GM18502 (cell line): ENCODE data around the gene ROBO1.
"Not testable (repeated sequence)": the region's sequence is repeated elsewhere in the genome, so short reads cannot be mapped to it uniquely, and the experiment has no call there.

Experiments
- ATAC-seq: cut with Tn5 transposase; IDR thresholded peaks from one replicate; pipeline ENCODE4 v1.9.1; 2021; ENCODE audit warnings: mild to moderate bottlenecking; ENCODE audit not compliant: unreplicated experiment, poor library complexity

Gene ROBO1

DNA sequence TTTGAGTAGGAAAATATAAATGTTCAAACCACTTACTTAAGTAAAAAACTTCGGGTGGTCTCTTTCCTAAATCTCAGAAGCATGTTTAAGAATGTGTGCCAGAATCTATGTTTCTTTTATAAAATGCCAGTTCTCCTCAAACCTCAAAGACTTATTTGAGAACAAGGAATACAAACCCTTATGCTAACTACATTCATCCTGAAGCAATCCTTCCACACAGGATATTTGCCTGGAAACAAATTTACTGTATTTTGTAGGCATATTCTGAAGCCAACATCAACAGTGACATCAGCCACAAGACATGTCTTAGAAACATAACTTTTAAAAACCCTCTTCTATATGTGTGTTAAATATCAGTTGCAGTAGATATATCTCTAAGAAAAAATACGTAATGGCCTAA lies 1077.0 kb downstream of the ROBO1 start:
- no peak for ATAC-seq

DNA sequence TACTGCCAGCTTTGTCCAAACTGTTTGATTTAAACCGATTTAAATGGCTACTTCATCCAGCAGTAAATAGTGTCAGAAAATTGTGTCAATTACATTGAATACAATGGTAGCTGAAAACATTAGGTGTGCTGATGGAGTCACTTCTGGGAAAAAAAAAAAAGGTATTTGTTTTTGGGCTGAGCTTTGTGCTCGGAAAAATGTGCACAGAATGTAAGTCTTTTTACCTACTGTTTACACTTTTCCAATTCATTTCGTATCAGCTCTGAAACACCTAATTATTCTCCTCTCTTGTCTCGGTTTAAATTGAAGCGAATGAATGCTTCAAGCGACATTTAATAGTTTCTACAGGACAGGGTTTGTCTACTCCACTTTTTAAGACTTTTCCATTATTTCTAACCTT lies 1078.4 kb downstream of the ROBO1 start:
- ATAC-seq = no peak

- ATAC-seq = no peak
Measured at GRCh38 chr3:78687520-78687919, 1080.3 kb downstream of the ROBO1 start.

GRCh38 chr3:78683284-78683683 lies 1084.5 kb downstream of the ROBO1 start:
- no peak for ATAC-seq

DNA sequence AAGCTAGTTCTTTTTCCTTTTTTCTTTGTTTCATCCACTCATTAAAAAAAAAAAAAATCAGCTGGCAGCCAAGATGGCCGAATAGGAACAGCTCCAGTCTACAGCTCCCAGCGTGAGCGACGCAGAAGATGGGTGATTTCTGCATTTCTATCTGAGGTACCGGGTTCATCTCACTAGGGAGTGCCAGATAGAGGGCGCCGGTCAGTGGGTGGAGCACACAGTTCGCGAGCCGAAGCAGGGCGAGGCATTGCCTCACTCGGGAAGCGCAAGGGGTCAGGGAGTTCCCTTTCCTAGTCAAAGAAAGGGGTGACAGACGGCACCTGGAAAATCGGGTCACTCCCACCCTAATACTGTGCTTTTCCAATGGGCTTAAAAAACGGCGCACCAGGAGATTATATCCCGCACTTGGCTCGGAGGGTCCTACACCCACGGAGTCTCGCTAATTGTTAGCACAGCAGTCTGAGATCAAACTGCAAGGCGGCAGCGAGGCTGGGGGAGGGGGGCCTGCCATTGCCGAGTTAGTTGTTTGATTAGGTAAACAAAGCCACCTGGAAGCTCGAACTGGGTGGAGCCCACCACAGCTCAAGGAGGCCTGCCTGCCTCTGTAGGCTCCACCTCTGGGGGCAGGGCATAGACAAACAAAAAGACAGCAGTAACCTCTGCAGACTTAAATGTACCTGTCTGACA lies 1092.5 kb downstream of the ROBO1 start:
- ATAC-seq = not testable (repeated sequence)

GRCh38 chr3:78670746-78671145 lies 1097.1 kb downstream of the ROBO1 start:
- ATAC-seq = no peak

GRCh38 chr3:78670094-78670493 lies 1097.7 kb downstream of the ROBO1 start:
- ATAC-seq = no peak

DNA sequence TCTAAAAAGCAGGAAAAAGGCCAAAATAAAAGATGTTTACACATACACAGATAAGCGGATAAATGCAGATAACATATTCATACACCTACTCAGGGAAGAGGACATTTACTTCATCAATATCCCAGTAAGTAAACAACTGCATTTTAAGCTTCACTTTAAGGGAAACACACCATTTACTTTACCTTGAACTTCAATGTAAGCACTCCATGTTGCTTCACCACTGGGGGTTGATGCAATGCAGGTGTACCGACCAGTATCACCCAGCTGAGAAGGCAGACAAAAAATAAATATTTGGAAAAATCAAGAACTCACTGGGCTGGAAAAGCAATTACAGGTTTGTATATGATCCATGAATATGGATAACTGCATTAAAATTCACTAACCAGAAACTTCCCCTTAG lies 1099.5 kb downstream of the ROBO1 start:
- ATAC-seq = no peak

- ATAC-seq = no peak
Measured at GRCh38 chr3:78666470-78666800, 1101.4 kb downstream of the ROBO1 start.

GRCh38 chr3:78665776-78666469 lies 1101.9 kb downstream of the ROBO1 start:
- ATAC-seq = no peak

DNA sequence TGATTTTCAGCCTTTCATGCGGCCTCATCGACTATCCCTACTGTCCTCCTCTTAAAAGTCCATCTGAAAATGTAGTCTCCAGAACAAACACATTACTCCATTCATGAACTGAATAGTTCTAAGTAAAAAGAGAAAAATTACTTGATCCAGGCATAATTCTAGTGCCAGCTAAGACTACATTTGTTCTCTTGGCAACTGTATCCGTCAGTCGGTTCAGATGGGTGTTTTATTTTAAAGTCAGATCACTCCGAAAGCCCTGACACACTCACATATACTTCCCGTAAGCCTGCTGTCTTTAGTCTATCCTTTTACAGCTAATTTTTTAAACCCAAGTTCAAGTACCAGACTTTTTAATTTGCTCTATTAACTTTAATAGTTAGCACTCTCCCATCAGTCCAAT lies 1102.7 kb downstream of the ROBO1 start:
- ATAC-seq = no peak

GRCh38 chr3:78660957-78661356 lies 1106.8 kb downstream of the ROBO1 start:
- ATAC-seq = no peak

DNA sequence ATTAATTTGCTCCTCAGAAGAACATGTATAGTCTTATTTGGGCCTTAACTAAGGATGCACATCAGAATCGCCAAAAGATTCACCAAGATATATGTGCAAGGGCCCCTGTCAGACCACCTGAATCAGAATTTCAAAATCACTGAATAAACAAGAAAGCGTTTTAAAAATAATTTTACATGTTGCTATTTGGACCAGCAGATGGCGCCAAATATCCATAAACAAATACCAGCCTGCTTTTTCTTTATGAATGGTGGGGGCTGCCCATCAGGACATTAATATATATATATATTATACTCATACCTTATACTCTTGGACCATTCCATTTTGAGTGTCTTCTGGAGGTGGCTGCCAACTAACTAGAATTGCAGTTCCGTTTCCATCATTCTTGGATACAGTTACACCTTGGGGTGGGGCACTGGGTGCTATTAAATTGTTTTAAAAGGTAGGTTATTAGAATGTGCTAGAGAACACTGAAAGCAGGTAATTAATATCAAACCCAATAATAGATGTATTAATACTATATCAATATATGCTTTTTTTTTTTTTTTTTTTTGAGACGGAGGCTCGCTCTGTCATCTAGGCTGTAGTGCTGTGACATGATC lies 1108.3 kb downstream of the ROBO1 start:
- ATAC-seq = peak; percentile 55

- ATAC-seq = no peak
Measured at GRCh38 chr3:78647726-78648125, 1120.1 kb downstream of the ROBO1 start.

GRCh38 chr3:78645628-78646310 lies 1122.0 kb downstream of the ROBO1 start:
- peak; percentile 89 for ATAC-seq

DNA sequence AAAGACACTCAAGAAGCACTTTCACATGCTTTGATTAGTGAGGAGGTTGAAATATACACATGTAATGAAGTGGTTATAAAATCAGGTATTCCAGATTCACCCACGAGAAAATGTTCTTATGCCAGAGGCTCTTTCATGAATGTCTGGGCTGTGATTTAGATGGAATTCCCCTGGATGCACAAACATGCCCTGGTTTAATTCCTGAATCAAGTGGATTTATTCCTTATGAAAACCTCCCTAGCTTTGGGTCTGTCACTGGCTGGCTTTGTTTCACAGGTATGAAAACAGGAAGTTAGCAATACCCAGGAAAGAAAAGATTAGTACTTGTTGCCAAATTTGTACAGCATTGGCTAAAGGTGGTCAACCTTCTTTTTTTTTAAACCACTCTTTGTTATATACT lies 1123.0 kb downstream of the ROBO1 start:
- no peak for ATAC-seq

DNA sequence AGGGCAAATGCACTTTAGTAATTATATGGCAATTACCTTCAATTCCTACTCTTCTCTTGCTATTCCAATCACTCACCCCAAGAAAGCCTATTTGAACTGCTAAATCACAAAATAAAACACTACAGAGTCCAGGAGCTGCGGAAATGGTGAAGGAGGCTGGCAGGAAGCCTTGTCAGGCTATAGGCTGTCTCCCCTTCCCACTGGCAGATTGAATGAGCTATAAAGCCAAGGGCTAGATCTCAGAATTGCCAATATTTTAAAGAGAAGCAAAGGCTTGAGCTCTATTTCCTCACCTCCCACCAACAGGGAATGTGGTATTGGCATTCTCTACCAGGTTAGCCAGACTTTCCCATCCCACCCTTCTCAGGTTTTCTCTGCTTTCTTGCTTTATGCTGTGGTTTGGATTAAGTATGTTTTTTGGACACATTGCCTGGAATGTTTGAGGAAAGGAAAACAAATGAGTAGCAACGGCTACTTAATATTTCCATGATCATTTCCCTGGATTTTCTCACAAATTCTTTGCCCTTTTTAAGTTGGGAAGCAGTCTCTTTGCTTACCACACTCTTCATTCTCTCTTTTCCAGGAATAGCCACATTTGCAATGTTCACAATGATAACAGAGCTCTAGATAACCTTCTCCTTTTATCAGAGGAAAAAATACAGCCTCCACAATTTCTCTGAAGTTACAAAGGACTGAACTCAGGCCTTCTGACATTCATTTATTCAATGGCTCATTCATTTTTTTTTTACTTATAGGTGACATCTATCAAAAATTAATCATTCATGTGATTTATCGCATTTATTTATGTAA lies 1125.4 kb downstream of the ROBO1 start:
- no peak for ATAC-seq

- ATAC-seq = no peak
Measured at GRCh38 chr3:78641703-78642102, 1126.1 kb downstream of the ROBO1 start.

- ATAC-seq = no peak
Measured at GRCh38 chr3:78634316-78634715, 1133.5 kb downstream of the ROBO1 start.

DNA sequence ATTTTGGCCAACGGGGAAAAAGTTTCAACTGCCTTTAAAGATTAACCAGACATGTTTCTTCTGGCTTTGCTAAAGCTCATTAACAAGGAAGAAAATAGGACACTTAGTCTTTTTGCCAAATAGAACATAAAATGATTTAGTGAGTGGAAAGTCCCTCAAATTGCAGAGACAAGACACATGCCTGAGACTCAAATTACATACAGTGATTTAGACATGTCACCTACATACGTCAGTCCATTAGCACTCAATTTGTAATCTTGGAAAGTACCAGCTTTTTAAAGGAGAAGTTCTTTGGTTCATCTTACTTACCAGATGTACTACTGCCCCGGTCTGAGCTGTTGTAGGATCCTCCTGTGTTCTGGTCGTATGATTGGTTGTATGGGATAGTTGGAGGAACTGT lies 1134.2 kb downstream of the ROBO1 start:
- ATAC-seq = no peak
